ENCODE data around the gene BLOC1S6.

BLOC1S6 gene

DNA sequence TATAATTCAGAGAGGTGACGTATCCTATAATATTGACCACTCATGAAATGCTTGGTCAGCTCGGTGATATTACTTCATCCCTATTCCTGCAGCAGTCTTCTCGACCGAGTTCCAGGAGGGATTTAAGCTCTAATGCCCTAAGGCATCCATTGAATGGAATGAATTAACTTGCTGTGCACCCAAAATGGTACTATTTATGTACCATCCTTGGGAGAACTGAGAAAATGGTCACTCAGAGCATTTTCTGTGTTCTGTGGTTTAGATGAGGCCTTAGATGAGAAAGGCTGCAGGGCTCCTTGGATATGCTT is 638 bp downstream of the BLOC1S6 start:
- DNase-seq = no peak

DNA sequence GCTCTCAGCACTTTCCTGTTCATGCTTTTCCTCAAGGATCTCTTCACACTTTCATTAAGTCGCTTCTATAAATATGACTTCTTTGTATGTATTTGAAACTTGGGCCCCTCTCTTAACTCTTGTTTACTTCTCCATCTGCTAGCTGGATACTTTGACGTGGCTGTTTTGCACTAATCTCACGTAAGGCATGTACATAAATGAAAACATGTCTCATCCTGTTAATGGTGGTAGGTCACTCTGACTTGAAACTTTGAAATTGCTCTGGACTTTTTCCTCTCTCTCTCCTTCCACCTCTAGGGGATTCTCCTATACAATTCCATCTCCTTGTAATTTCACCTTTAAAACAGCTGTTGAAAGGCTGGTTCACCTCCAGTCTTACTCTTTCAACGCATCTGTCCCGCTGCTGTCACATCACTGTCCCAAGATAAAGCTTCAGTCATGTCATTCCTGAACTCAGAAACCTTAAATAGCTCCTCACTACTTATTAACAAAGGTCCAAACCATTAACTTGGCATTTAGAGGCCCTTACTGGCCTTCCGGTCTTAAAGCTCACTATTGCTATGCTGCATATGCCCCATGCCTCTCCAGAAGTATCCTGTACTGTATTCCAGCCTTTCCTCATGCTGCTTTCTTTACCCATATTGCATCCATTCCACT is 1.2 kb downstream of the BLOC1S6 start:
- no peak for DNase-seq

DNA sequence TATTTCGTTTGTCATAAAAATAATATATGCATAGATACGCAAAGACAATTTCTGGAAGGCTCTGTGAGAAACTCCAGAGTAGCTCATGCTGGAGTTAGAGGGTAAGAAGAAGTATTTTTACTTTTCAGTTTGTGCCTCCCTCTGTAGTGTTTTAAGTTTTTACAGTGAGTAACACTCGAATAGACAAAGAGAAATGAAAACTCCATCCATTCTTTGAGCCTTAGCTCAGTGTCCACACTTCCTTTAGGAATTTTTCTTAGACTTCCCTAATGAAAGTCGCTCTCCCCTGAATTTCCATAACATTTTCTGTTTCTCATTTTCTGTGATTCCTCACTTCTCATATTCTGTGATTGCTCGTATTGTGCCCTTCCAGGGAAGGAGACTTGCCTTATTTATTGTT is 2.1 kb downstream of the BLOC1S6 start:
- no peak for DNase-seq

DNA sequence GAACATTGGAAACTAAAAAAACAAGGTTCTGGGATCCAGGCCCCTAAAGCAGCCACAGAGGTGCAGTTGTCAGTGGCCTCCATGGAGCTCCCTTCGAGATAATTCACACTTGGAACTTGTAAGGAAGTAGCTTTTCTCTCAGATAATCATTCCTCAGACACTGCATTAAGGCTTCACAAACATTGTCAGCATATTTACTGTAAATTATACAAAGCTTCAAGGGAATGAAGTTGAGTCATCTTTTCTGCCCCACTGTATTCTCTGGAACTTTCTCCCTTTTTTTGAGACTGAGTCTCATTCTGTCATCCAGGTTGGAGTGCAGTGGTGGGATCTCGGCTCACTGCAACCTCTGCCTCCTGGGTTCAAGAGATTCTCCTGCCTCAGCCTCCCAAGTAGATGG is 7.1 kb downstream of the BLOC1S6 start:
- DNase-seq = no peak

- DNase-seq = no peak
Measured at GRCh38 chr15:45594835-45595530, 7.8 kb downstream of the BLOC1S6 start.

DNA sequence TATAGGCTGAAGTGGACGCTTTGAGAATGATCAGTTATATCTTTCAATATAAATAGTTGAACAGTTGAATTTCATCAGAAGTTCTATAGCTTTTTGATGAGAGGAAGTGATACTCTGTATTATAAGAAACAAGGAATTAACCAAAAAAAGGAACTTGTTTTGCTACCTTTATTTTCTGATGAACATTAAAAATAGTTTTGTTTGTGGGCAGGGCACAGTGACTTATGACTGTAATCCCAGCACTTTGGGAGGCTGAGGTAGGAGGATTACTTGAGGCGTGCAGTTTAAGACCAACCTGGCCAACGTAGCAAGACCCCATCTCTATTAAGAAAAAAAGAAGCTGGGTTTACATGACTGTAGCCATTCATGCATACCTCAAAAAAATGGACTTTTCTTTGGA is 16.7 kb downstream of the BLOC1S6 start:
- no peak for DNase-seq

DNA sequence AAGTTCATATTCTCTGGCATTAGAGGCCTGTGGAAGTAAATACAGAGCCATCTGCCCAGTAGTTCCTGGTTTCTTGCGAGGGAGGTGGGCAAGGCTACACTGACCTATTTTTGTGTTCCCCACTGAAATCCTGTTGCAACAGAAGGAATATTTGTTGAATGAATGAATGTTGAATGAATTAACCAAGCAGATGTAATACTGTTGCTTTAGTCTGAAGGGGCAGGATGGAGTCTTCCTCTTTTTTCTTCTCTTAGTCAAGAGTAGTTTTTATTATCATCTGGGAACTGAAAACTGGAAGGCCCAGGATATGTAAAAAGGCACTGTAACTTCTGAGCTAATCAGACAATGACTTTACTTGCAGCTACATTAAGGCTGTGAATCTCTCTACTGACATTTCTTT is 17.1 kb downstream of the BLOC1S6 start:
- no peak for DNase-seq

DNA sequence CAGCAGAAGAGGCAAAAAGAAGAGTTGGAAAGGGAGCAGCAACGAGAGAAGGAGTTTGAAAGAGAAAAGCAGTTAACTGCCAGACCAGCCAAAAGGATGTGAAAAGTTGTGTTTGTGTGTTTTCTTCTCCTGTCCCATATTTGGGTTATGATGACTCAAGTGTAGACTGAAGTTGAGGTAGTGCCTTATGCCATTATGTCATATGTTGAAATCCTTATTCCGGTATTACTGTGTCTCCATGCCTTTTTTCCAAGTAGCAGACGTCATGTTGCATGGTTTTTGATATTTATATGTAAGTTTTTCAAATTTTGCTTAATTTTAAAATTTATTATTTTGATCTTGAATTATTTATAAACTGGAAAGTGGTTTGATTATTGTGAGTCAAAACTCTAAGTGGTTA is 19.2 kb downstream of the BLOC1S6 start:
- DNase-seq = no peak

DNA sequence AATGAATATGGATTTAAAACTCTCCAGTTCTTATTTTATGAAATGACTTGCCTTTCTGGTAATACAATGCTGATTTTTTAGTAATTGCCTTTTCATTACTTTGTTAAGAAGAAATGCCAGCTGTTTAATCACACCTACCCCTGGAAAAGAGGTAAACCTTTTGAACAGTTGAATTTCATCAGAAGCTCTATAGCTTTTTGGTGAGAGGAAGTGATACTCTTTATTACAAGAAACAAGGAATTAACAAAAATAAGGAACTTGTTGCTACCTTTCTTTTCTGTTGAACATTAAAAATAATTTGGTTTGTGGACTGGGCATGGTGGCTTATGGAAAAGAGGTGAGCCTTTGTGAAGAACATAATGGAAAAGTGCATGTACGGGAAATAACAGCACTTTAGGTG is 19.7 kb downstream of the BLOC1S6 start:
- DNase-seq = no peak

DNA sequence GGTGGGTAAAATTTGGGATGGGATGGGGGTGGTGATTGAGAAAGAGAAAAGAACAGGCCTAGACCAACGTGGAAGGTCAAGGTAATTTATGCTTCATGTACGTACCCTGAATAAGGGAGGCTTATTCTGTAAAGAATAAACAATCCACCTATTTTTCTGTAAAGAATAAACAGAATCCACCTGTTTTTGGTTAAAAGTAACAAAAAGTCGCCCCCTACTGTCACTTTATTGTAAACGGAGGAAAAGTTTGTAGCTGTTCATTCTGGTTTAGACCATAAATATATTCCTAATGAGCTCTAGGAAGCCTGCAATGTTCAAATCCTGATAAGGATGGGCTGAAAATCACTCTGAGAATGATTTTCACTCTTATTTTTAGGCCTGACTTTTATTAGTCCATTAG is 24.1 kb downstream of the BLOC1S6 start:
- peak in 1 of 51 donors; percentile 16 for DNase-seq

- DNase-seq = no peak
Measured at GRCh38 chr15:45612790-45613415, 25.7 kb downstream of the BLOC1S6 start.

GRCh38 chr15:45616901-45617323 is 29.7 kb downstream of the BLOC1S6 start:
- DNase-seq = no peak

GRCh38 chr15:45618813-45619212 is 31.6 kb downstream of the BLOC1S6 start:
- no peak for DNase-seq

- DNase-seq = no peak
Measured at GRCh38 chr15:45628136-45628535, 41.0 kb downstream of the BLOC1S6 start.

DNA sequence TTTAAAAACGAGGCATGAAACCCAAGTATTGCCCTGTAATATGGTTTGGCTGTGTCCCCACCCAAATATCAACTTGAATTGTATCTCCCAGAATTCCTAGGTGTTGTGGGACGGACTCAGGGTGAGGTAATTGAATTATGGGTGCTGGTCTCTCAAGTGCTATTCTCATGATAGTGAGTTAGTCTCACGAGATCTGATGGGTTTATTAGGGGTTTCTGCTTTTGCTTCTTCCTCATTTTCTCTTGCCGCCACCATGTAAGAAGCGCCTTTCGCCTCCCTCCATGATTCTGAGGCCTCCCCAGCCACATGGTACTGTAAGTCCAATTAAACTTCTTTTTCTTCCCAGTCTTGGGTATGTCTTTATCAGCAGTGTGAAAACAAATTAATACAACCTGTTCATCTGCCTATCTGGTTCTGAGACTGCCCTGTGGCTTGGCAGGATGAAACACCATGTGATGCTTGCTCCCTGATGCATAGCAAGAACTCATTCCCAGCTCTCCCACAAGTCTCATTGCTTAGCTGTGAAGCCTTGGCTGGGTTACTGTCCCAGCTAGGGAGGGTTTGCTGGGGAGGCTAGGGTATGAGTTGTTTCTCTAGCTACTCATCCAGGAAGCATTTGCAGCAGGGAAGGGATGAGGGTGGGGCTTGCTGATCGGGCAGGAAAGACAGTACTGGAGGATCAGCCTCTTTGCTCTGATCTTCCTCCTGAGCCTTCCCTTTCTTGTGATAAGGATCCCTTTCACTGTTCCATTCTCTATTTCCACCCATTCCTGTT is 43.9 kb downstream of the BLOC1S6 start:
- DNase-seq = no peak

GRCh38 chr15:45631776-45632175 is 44.6 kb downstream of the BLOC1S6 start:
- DNase-seq = no peak

DNA sequence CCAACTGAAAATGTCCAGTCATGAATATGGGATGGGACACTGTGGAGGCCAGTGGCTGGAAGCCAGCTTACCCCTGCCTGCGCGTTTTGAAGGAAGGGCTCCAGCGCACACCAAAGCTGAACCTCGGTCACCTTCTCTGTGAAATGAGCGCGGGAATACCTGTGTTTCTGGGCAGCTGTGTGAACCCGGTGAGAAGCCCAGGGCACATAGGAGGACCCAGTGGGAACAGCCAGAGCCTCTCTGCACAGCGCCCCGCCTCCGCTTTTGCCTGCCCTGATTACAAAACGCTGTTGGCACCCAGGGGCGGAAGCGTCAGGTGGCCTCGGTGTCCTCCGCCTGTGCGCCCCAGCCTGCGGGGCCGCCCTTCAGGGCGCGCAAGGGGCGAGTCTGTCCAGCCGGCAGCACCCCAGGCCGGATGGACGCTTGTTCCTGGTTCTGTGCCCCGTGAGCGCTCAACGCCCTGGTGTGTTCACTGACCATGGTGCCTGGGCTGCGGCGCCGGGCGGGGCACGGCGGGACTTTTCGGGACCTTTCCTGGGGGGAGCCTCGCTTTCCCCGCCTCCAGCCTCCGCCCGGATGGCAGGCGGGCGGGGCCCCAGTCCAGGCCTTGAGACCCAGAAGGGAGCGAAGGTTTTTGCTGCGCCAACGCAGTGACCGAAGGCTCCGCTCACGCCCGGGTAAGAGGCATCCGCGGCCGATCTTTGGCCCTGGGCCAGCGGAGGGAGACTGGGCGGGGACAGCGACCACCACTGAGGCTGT is 47.4 kb downstream of the BLOC1S6 start, which contains the start of gene SQOR:
Gene SQOR (plus strand): TSS at position 598 of the 759 bp plus-strand sequence. CDS start 23,895 bp downstream, outside the sequence.
- peak in 40 of 51 donors; percentile 3 to 78 (median 40) for DNase-seq

DNA sequence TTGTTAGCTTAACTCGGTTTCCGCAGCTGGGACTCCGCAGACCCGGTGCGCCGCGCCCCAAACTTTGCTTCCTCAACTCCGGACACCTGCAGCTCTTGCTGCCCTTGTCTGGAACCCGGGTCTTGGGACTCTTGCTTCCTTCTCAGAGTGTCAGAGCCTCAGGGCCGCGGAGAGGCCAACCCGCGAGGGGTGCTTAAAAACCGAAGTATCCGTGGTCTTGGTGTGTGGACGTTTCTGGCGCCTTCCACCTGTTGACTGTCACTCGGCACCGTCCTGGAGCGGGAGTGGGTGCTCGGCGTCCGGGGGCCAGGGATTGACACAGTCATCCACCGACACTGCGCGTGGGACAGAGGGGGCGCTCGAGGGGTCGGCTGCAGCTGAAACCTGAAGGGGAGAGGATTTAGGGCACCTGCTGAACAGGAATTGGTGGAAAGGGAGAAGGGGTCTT is 48.0 kb downstream of the BLOC1S6 start:
- peak in 24 of 51 donors; percentile 5 to 51 (median 32) for DNase-seq

DNA sequence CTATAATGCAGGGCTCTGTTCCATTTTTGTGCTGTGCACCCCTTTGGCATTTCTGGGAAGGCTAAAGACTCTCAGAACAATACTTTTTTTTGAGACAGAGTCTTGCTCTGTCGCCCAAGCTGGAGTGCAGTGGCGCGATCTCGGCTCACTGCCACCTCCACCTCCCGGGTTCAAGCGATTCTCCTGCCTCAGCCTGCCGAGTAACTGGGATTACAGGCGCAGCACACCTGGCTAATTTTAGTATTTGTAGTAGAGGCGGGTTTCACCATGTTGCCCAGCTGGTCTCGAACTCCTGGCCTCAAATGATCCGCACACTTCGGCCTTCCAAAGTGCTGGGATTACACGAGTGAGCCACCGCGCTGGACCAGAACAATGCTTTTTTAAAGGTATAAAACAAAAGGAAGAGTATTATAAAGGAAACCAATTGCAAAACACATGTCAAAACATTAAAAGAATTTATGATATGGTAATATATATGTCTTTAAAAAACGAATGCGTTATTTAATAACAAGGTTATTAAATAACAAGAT is 48.6 kb downstream of the BLOC1S6 start:
- DNase-seq = no peak

GRCh38 chr15:45637141-45637540 is 50.0 kb downstream of the BLOC1S6 start:
- no peak for DNase-seq

GRCh38 chr15:45637552-45638033 is 50.4 kb downstream of the BLOC1S6 start:
- peak in 9 of 51 donors; percentile 2 to 55 (median 14) for DNase-seq

Measured in hypothalamus (tissue), 51 donors.